ENCODE results near the gene KIF16B. TPM values are rescaled to one million over a fixed set of nuclear protein-coding genes. Genes with fewer than 3 reads are reported as not detected.

The KIF16B gene
- total and polyA plus RNA-seq, 7 donors = 18.9 to 49.7 (median 22.4) TPM

- intact Hi-C loops (cut with DNase I) = no loop called here
- H3K36me3 ChIP-seq = peaks cover 0 to 28% (median 6%) of the 10 kb centered on the region in 4 donors
- H3K9me3 ChIP-seq = no peaks in the 10 kb centered on the region
- H3K27me3 ChIP-seq = no peaks in the 10 kb centered on the region
- H3K4me3 ChIP-seq = no peak overlapping the region
- no peak for DNase-seq
- TF ChIP-seq EP300 (IDR thresholded peaks at IDR 0.05) (no peak), POLR2A (IDR thresholded peaks at IDR 0.05) (no peak)
- 84 to 87% methylated on average over 10 of the region's 10 CpGs for WGBS, 2 donors
- no peak overlapping the region for H3K27ac ChIP-seq
- peaks cover 0 to 13% (median 0%) of the 10 kb centered on the region in 4 donors for H3K4me1 ChIP-seq
Observed at GRCh38 chr20:16498526-16499253, 74.6 kb downstream of the KIF16B start.

GRCh38 chr20:16497896-16498295 lies 75.4 kb downstream of the KIF16B start:
- H3K4me3 ChIP-seq = no peak overlapping the region
- H3K4me1 ChIP-seq = peaks cover 0 to 13% (median 0%) of the 10 kb centered on the region in 4 donors
- peaks cover 0 to 28% (median 2%) of the 10 kb centered on the region in 4 donors for H3K36me3 ChIP-seq
- no peaks in the 10 kb centered on the region for H3K9me3 ChIP-seq
- intact Hi-C loops (cut with DNase I) = no loop called here
- DNase-seq = no peak
- TF ChIP-seq EP300 (IDR thresholded peaks at IDR 0.05) (no peak), CTCF (IDR thresholded peaks at IDR 0.05) (no peak), POLR2AphosphoS5 (IDR thresholded peaks at IDR 0.05) (no peak), POLR2A (IDR thresholded peaks at IDR 0.05) (no peak)
- H3K27me3 ChIP-seq = no peaks in the 10 kb centered on the region
- H3K27ac ChIP-seq = no peak overlapping the region
- 93 to 94% methylated on average over 6 of the region's 6 CpGs for WGBS, 2 donors

- Histone ChIP-seq H3K27ac (no peak overlapping the region), H3K36me3 (peaks cover 0 to 33% (median 0%) of the 10 kb centered on the region in 4 donors), H3K4me3 (no peak overlapping the region), H3K4me1 (no peaks in the 10 kb centered on the region), H3K9me3 (no peaks in the 10 kb centered on the region), H3K27me3 (no peaks in the 10 kb centered on the region)
- 95 to 96% methylated on average over 1 of the region's 1 CpG for WGBS, 2 donors
- DNase-seq = no peak
- intact Hi-C loops (cut with DNase I) = no loop called here
- no peak for TF ChIP-seq EP300 (IDR thresholded peaks at IDR 0.05)
- TF ChIP-seq CTCF (IDR thresholded peaks at IDR 0.05) = no peak
- no peak for TF ChIP-seq POLR2A (IDR thresholded peaks at IDR 0.05)
Observed at GRCh38 chr20:16493486-16493885, 79.8 kb downstream of the KIF16B start.

GRCh38 chr20:16491294-16491905 lies 81.8 kb downstream of the KIF16B start:
- no peaks in the 10 kb centered on the region for H3K27me3 ChIP-seq
- WGBS, 2 donors = 64 to 75% methylated on average over 7 of the region's 7 CpGs
- H3K9me3 ChIP-seq = no peaks in the 10 kb centered on the region
- H3K27ac ChIP-seq = no peak overlapping the region
- TF ChIP-seq EP300 (IDR thresholded peaks at IDR 0.05) (no peak), POLR2A (IDR thresholded peaks at IDR 0.05) (no peak), CTCF (IDR thresholded peaks at IDR 0.05) (no peak), POLR2AphosphoS5 (IDR thresholded peaks at IDR 0.05) (no peak)
- no peak overlapping the region for H3K4me3 ChIP-seq
- DNase-seq = no peak
- H3K4me1 ChIP-seq = no peaks in the 10 kb centered on the region
- peaks cover 0 to 25% (median 0%) of the 10 kb centered on the region in 4 donors for H3K36me3 ChIP-seq
- intact Hi-C loops (cut with DNase I) = no loop called here

GRCh38 chr20:16490696-16491095 lies 82.6 kb downstream of the KIF16B start:
- peaks cover 0 to 18% (median 0%) of the 10 kb centered on the region in 4 donors for H3K36me3 ChIP-seq
- no peak overlapping the region for H3K4me3 ChIP-seq
- H3K4me1 ChIP-seq = no peaks in the 10 kb centered on the region
- intact Hi-C loops (cut with DNase I) = no loop called here
- no peak overlapping the region for H3K27ac ChIP-seq
- H3K27me3 ChIP-seq = no peaks in the 10 kb centered on the region
- no peaks in the 10 kb centered on the region for H3K9me3 ChIP-seq
- TF ChIP-seq CTCF (IDR thresholded peaks at IDR 0.05) = no peak
- no peak for TF ChIP-seq POLR2A (IDR thresholded peaks at IDR 0.05)
- WGBS, 2 donors = 86 to 91% methylated on average over 3 of the region's 3 CpGs
- no peak for DNase-seq

All from sigmoid colon (tissue), 7 donors.